Measurements from ENCODE around the gene FLNB. TPM values are rescaled to one million over a fixed set of nuclear protein-coding genes. Genes with fewer than 3 reads are reported as not detected.
A peak's percentile ranks its signal among the peaks of the same experiment; 100 is the strongest.

The FLNB gene
- total and polyA plus RNA-seq, 10 of the 15 experiments (the other 5 are each of a cell fraction or from before 2014, with no cell fraction given), result 13.6 to 51.8 (median 26.4) TPM

DNA sequence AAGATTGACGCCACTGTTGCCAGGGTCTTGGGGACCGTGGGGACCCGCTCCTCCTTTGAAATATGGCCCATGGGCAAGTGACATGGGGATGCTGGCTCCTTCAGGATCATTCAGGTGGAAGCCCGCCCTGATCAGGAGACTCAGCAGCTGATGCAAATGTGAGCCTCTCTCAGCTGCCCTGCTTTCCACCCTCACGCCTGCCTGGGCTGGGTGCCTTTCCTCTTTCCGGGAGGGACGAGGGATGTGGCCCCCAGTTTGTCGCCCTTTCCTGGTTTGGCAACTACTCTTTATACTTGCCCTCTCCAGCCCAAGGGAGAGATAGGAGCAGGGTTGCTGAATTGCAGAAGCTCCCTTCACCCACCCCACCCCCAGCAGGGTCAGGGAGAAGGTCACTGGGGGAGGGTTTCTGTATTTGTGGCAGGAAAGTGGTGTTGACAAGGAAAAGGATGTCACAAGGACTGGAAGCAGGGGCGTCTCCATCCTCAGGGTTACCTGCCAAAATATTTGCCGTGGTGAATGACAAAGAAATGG, 180.8 kb downstream of the FLNB start:
- Histone ChIP-seq H3K9me3 (replicated peaks; ENCODE audit: control insufficient read depth, insufficient read depth, low read length) (peaks cover 7% of the 10 kb centered on the region; the same call in 2 of the 3 replicates), H3K79me2 (ENCODE audit: control insufficient read depth, insufficient read depth, low read length) (no peaks in the 10 kb centered on the region), H3K4me3 (no peak overlapping the region), H2AFZ (ENCODE audit: control insufficient read depth, low read depth, low read length) (no peak overlapping the region), H3K36me3 (ENCODE audit: control insufficient read depth in 2 of 2, insufficient read depth in 2 of 2, low read length in 1 of 2) (peaks cover 1 to 6% of the 10 kb centered on the region in 2 experiments; a peak in 2 of 4 replicates), H3K9ac (ENCODE audit: control insufficient read depth, insufficient read depth, low read length) (no peak overlapping the region), H3K27me3 (replicated peaks in 1 of 2; ENCODE audit: control insufficient read depth in 2 of 2, insufficient read depth in 2 of 2, low read length in 1 of 2) (no peaks in the 10 kb centered on the region), H3K4me2 (ENCODE audit: control insufficient read depth, insufficient read depth) (no peak overlapping the region), H4K20me1 (ENCODE audit: control insufficient read depth, insufficient read depth) (no peaks in the 10 kb centered on the region), H3K4me1 (ENCODE audit: control insufficient read depth, insufficient read depth, low read length) (peaks cover 3% of the 10 kb centered on the region; the same call in 1 of the 2 replicates), H3K27ac (ENCODE audit: control insufficient read depth, insufficient read depth) (no peak overlapping the region)
- POLR2A ChIA-PET, result interaction anchor here (0.8 to 2.0 kb wide), 6 partner anchors 19 to 117 kb away, joined by 3 to 11 read pairs (median 4); partner anchors contain the start of genes HTD2 and RPP14
- in situ Hi-C loops (cut with MboI) (loop anchor here (5.0 to 10.0 kb wide), 3 partner anchors 33 to 436 kb away; no protein-coding TSS in a partner anchor), intact Hi-C loops (cut with micrococcal nuclease; ENCODE audit: unreplicated experiment) (loop anchor here (5.0 kb wide), 1 partner anchor 223 kb away; no protein-coding TSS in a partner anchor)
- ATAC-seq (no peak), DNase-seq (ENCODE audit: low read depth, low spot score) (no peak), FAIRE-seq (no peak)
- RAD21 ChIA-PET (ENCODE audit: unreplicated experiment), result interaction anchor here (1.2 to 6.6 kb wide), 16 partner anchors 8 to 161 kb away, joined by 3 to 141 read pairs (median 12); partner anchors contain the start of genes ABHD6, HTD2 and RPP14
- SMC1A ChIA-PET (ENCODE audit: uncharacterized antibody, unreplicated experiment), result interaction anchor here (0.9 to 9.6 kb wide), 21 partner anchors 11 to 240 kb away, joined by 3 to 191 read pairs (median 11); partner anchors contain the start of genes ABHD6, HTD2 and RPP14
- WGBS (ENCODE audit: insufficient coverage, insufficient replicate concordance, low lambda C conversion rate, missing lambda C conversion rate), result 54% methylated on average over 8 of the region's 10 CpGs
- CTCF ChIA-PET, result interaction anchor here (1.0 to 25.2 kb wide), 21 partner anchors 11 to 442 kb away, joined by 3 to 655 read pairs (median 5); partner anchors contain the start of genes ABHD6, DNASE1L3, FLNB and HTD2
- BruUV-seq (replicated peaks), result no TSS peak
- TF ChIP-seq, protein P1, sequence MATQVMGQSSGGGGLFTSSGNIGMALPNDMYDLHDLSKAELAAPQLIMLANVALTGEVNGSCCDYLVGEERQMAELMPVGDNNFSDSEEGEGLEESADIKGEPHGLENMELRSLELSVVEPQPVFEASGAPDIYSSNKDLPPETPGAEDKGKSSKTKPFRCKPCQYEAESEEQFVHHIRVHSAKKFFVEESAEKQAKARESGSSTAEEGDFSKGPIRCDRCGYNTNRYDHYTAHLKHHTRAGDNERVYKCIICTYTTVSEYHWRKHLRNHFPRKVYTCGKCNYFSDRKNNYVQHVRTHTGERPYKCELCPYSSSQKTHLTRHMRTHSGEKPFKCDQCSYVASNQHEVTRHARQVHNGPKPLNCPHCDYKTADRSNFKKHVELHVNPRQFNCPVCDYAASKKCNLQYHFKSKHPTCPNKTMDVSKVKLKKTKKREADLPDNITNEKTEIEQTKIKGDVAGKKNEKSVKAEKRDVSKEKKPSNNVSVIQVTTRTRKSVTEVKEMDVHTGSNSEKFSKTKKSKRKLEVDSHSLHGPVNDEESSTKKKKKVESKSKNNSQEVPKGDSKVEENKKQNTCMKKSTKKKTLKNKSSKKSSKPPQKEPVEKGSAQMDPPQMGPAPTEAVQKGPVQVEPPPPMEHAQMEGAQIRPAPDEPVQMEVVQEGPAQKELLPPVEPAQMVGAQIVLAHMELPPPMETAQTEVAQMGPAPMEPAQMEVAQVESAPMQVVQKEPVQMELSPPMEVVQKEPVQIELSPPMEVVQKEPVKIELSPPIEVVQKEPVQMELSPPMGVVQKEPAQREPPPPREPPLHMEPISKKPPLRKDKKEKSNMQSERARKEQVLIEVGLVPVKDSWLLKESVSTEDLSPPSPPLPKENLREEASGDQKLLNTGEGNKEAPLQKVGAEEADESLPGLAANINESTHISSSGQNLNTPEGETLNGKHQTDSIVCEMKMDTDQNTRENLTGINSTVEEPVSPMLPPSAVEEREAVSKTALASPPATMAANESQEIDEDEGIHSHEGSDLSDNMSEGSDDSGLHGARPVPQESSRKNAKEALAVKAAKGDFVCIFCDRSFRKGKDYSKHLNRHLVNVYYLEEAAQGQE (IDR thresholded peaks at IDR 0.05; ENCODE audit: low read depth, low read length), result no peak
- TF ChIP-seq, protein P2, sequence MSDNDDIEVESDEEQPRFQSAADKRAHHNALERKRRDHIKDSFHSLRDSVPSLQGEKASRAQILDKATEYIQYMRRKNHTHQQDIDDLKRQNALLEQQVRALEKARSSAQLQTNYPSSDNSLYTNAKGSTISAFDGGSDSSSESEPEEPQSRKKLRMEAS (IDR thresholded peaks at IDR 0.05; ENCODE audit: low read depth, low read length), result no peak
- peak; percentile 64; the same call in 1 of the 2 replicates for TF ChIP-seq NR2F1 (conservative IDR thresholded peaks at IDR 0.05)

Data from GM12878 (cell line).